ENCODE data around the gene AIP. TPM values are rescaled to one million over a fixed set of nuclear protein-coding genes. Genes with fewer than 3 reads are reported as not detected.

Gene AIP
- total and polyA plus RNA-seq, 2 donors (not counting 3 experiments of a cell fraction or from before 2014, with no cell fraction given): 46.3 to 114 TPM

GRCh38 chr11:67439321-67440228, 43.3 kb upstream of the AIP start:
- Histone ChIP-seq H3K4me2 (ENCODE audit: insufficient read depth, low read length) (no peak overlapping the region), H3K4me3 (replicated peaks in 1 of 3; ENCODE audit: insufficient read depth in 1 of 3, low read depth in 1 of 3, low read length in 3 of 3) (no peak overlapping the region), H3K4me1 (ENCODE audit: control insufficient read depth, extremely low read depth, insufficient read depth, low read length) (peaks cover 6% of the 10 kb centered on the region), H3K9ac (replicated peaks; ENCODE audit: extremely low read depth, insufficient read depth, low read length) (no peak overlapping the region), H3K9me1 (replicated peaks; ENCODE audit: control insufficient read depth, extremely low read depth, insufficient read depth, low read length) (no peaks in the 10 kb centered on the region), H3K9me3 (replicated peaks; ENCODE audit: control insufficient read depth, insufficient read depth, low read length) (no peaks in the 10 kb centered on the region), H3K79me2 (ENCODE audit: control insufficient read depth, insufficient read depth, low read length) (peaks cover 11% of the 10 kb centered on the region), H2AFZ (ENCODE audit: low read depth, low read length) (no peak overlapping the region), H4K20me1 (replicated peaks; ENCODE audit: control insufficient read depth, extremely low read depth, insufficient read depth, low read length) (no peaks in the 10 kb centered on the region), H3K27ac (ENCODE audit: insufficient read depth, low read depth, low read length) (no peak overlapping the region), H3K36me3 (ENCODE audit: control insufficient read depth in 2 of 2, extremely low read depth in 1 of 2, insufficient read depth in 2 of 2, low read length in 2 of 2) (peaks cover 0 to 29% of the 10 kb centered on the region in 2 experiments), H3K27me3 (ENCODE audit: control insufficient read depth in 2 of 2, insufficient read depth in 2 of 2, low read length in 2 of 2) (no peaks in the 10 kb centered on the region)
- TF ChIP-seq CTCF (IDR thresholded peaks at IDR 0.05; ENCODE audit: extremely low read depth in 1 of 2, insufficient read depth in 1 of 2, low read depth in 1 of 2, low read length in 2 of 2): peak in 1 of 2 donors; percentile 13
- TF ChIP-seq POLR2A (IDR thresholded peaks at IDR 0.05; ENCODE audit: low read depth, low read length): peak; percentile 13
- TF ChIP-seq POLR2AphosphoS5 (IDR thresholded peaks at IDR 0.05; ENCODE audit: insufficient read depth, low read depth, low read length): peak; percentile 16
- TF ChIP-seq JUN (IDR thresholded peaks at IDR 0.05; ENCODE audit: borderline replicate concordance, insufficient read depth, insufficient read length, low read depth): no peak
- DNase-seq (ENCODE audit: low read depth, low spot score) (peak; percentile 8), FAIRE-seq (no peak)
- CTCF ChIA-PET: interaction anchor here (0.7 to 1.2 kb wide), 3 partner anchors 29 to 47 kb away, joined by 3 to 5 read pairs (median 3); partner anchors contain the start of genes PPP1CA and RAD9A
- BruUV-seq (replicated peaks): no TSS peak
- POLR2A ChIA-PET: interaction anchor here (0.6 kb wide), 1 partner anchor 37 kb away, joined by 3 read pairs; no protein-coding TSS in a partner anchor
- intact Hi-C loops (cut with micrococcal nuclease) (no loop called here), dilution Hi-C loops (cut with MboI; ENCODE audit: extremely low pct_ligation_motif_present, low sequenced_read_pairs) (no loop called here)

All from endothelial cell of umbilical vein (primary cell).